ENCODE results near the gene KIF5B. TPM values are rescaled to one million over a fixed set of nuclear protein-coding genes. Genes with fewer than 3 reads are reported as not detected.

Gene KIF5B
- total and polyA plus RNA-seq, 12 donors, result 30.1 to 205 (median 155) TPM

GRCh38 chr10:32038777-32039176 lies 17.4 kb downstream of the KIF5B start:
- intact Hi-C loops (cut with DNase I), result no loop called here
- Histone ChIP-seq H3K9me3 (no peaks in the 10 kb centered on the region), H3K4me1 (peaks cover 0 to 61% (median 47%) of the 10 kb centered on the region in 9 donors), H3K27me3 (no peaks in the 10 kb centered on the region), H3K36me3 (peaks cover 0 to 86% (median 40%) of the 10 kb centered on the region in 9 donors), H3K27ac (peak overlapping the region in 7 of 10 donors; percentile 5 to 73 (median 59)), H3K4me3 (no peak overlapping the region)
- DNase-seq, result no peak
- peak in 1 of 8 donors; percentile 36 for ATAC-seq
- no peak for TF ChIP-seq CTCF (IDR thresholded peaks at IDR 0.05)
- 56 to 69% methylated on average over 3 of the region's 3 CpGs for WGBS, 2 donors

- WGBS, 2 donors, result 91 to 92% methylated on average over 4 of the region's 4 CpGs
- H3K27ac ChIP-seq, result no peak overlapping the region
- no peak for TF ChIP-seq CTCF (IDR thresholded peaks at IDR 0.05)
- no peak for ATAC-seq
- H3K9me3 ChIP-seq, result no peaks in the 10 kb centered on the region
- peaks cover 0 to 89% (median 53%) of the 10 kb centered on the region in 9 donors for H3K36me3 ChIP-seq
- no peaks in the 10 kb centered on the region for H3K27me3 ChIP-seq
- no peak for DNase-seq
- peaks cover 0 to 42% (median 28%) of the 10 kb centered on the region in 9 donors for H3K4me1 ChIP-seq
- intact Hi-C loops (cut with DNase I), result no loop called here
- no peak overlapping the region for H3K4me3 ChIP-seq
These were observed 19.3 kb downstream of the KIF5B start for GRCh38 chr10:32036922-32037321.

- Histone ChIP-seq H3K4me1 (peaks cover 0 to 24% (median 13%) of the 10 kb centered on the region in 9 donors), H3K27me3 (no peaks in the 10 kb centered on the region), H3K36me3 (peaks cover 0 to 100% (median 69%) of the 10 kb centered on the region in 9 donors), H3K27ac (no peak overlapping the region), H3K4me3 (no peak overlapping the region), H3K9me3 (no peaks in the 10 kb centered on the region)
- no peak for TF ChIP-seq CTCF (IDR thresholded peaks at IDR 0.05)
- WGBS, 2 donors, result 82 to 90% methylated on average over 1 of the region's 1 CpG
- intact Hi-C loops (cut with DNase I), result no loop called here
- ATAC-seq (no peak), DNase-seq (no peak)
These were observed 21.2 kb downstream of the KIF5B start for GRCh38 chr10:32035038-32035437.

- 82 to 87% methylated on average over 5 of the region's 5 CpGs for whole genome bisulfite sequencing, 2 donors
- intact Hi-C loops (cut with DNase I), result loop anchor here in 1 of 10 donors (2.0 kb wide), 1 partner anchor 14 kb away; no protein-coding TSS in a partner anchor
- no peak for ATAC-seq
- Histone ChIP-seq H3K36me3 (peaks cover 0 to 100% (median 86%) of the 10 kb centered on the region in 9 donors), H3K4me3 (no peak overlapping the region), H3K4me1 (peaks cover 0 to 9% (median 0%) of the 10 kb centered on the region in 9 donors), H3K27ac (no peak overlapping the region), H3K9me3 (no peaks in the 10 kb centered on the region), H3K27me3 (no peaks in the 10 kb centered on the region)
- DNase-seq, result no peak
- no peak for TF ChIP-seq CTCF (IDR thresholded peaks at IDR 0.05)
These were observed 23.1 kb downstream of the KIF5B start for GRCh38 chr10:32033171-32033570.
